Left lung (tissue), 14 donors: ENCODE data around the gene MCEMP1. TPM values are rescaled to one million over a fixed set of nuclear protein-coding genes. Genes with fewer than 3 reads are reported as not detected.

Source experiments
- ATAC-seq: fragments of 200-7000 bp; cut with Tn5 transposase; one replicate; pipeline ENCODE4 v1.9.1; 2020; ENCODE audit warnings: moderate library complexity
- DNase-seq, 4 donors: peaks; one replicate each; pipeline ENCODE4 v3.0.0-alpha.2; 2013 to 2020
- H3K27ac ChIP-seq, 2 donors: fragments of 200-600 bp; sonication (generic) in 1 of 2; one replicate each; pipeline versions ENCODE4 v1.5.0 to v1.8.0; 2020 to 2021
- H3K27me3 ChIP-seq, 2 donors: fragments of 200-600 bp; sonication (generic) in 1 of 2; one replicate each; pipeline versions ENCODE4 v1.5.0 to v1.8.0; 2020 to 2021
- H3K36me3 ChIP-seq, 2 donors: fragments of 200-600 bp; sonication (generic) in 1 of 2; one replicate each; pipeline versions ENCODE4 v1.5.0 to v1.8.0; 2020 to 2021
- H3K4me1 ChIP-seq, 2 donors: fragments of 200-600 bp; one replicate each; pipeline ENCODE4 v1.8.0; 2021
- H3K4me3 ChIP-seq, 2 donors: fragments of 200-600 bp; sonication (generic) in 1 of 2; one replicate each; pipeline versions ENCODE4 v1.5.0 to v1.8.0; 2020 to 2021; ENCODE audit warnings: mild to moderate bottlenecking in 1 of 2
- H3K9me3 ChIP-seq, 2 donors: fragments of 200-600 bp; sonication (generic) in 1 of 2; one replicate each; pipeline versions ENCODE4 v1.5.0 to v1.8.0; 2020 to 2021
- CTCF ChIP-seq, 2 donors: fragments of 200-600 bp; sonication (generic) in 1 of 2; IDR thresholded peaks; one replicate each; pipeline versions ENCODE4 v1.5.0 to v1.8.0; 2021; ENCODE audit warnings: antibody characterized with exemption in 2 of 2
- intact Hi-C, 2 donors: fragments of 100-400 bp; cut with DNase I; formaldehyde crosslinking; loops; one replicate each; pipeline versions ENCODE4 v1.11.2 to v1.14.2; 2022
- long read RNA-seq, 12 donors: library from polyadenylated mRNA in 2 of 12; unstranded in 2 of 12; transcript quantifications; one replicate each; pipeline ENCODE4 v2.0.0 and lab custom pipeline, GENCODE V29; 2019 to 2026
- polyA plus RNA-seq, 6 donors: library from polyadenylated mRNA; unstranded; fragments of 120-200 nt; gene quantifications; one replicate each; pipeline ENCODE4 v1.2.1, GENCODE V29; 2013; ENCODE audit not compliant: insufficient read length in 6 of 6
- total RNA-seq, 2 donors: library from RNA; stranded (reverse); fragmentation: NEBNext Ultra II Directional; extraction: Animal tissue kit (Norgen Biotek cat#: 25700); gene quantifications; one replicate each; pipeline ENCODE4 v1.2.1, GENCODE V29; 2021
- donor health status: DM: no; HTN: yes; CAD: no.
- donor health status: DM: no; HTN: no; CAD: no.

Gene MCEMP1
- total RNA-seq (100 to 1,000 TPM in 1 of 2 donors, 10 to 100 TPM in 1; 26.4 to 112 TPM), polyA plus RNA-seq (under 1 TPM; 0.32 to 0.90 (median 0.52) TPM)
- long read RNA-seq, donor 1: 0 reads
- long read RNA-seq, donor 2: 0 reads
- long read RNA-seq, donor 3, partial matches to known transcripts: 0 of 1 reads
- long read RNA-seq, donor 3, other reads (novel, unspliced or antisense): 0 of 1 reads
- long read RNA-seq, donor 4, transcript MCEMP1-201 (7 exons, 1,730 nt): major isoform, 36 of 39 reads
- long read RNA-seq, donor 4, partial matches to known transcripts: 1 of 39 reads
- long read RNA-seq, donor 4, other reads (novel, unspliced or antisense): 2 of 39 reads
- long read RNA-seq, donor 5, partial matches to known transcripts: 0 of 2 reads
- long read RNA-seq, donor 5, other reads (novel, unspliced or antisense): 0 of 2 reads
- long read RNA-seq, donor 6: 0 reads
- long read RNA-seq, donor 7: 0 reads
- long read RNA-seq, donor 8, partial matches to known transcripts: 0 of 1 reads
- long read RNA-seq, donor 8, other reads (novel, unspliced or antisense): 0 of 1 reads
- long read RNA-seq, donor 9: 0 reads
- long read RNA-seq, donor 10, transcript MCEMP1-201 (7 exons, 1,730 nt): major isoform, 279 of 317 reads
- long read RNA-seq, donor 10, partial matches to known transcripts: 19 of 317 reads
- long read RNA-seq, donor 10, other reads (novel, unspliced or antisense): 18 of 317 reads
- long read RNA-seq, donor 11: 0 reads
- long read RNA-seq, donor 12, partial matches to known transcripts: 0 of 1 reads
- long read RNA-seq, donor 12, other reads (novel, unspliced or antisense): 0 of 1 reads

- H3K36me3 ChIP-seq: peaks cover 0 to 10% of the 10 kb centered on the region in 2 donors
- H3K4me3 ChIP-seq: peak within 1 kb of the TSS in 1 of 2 donors; percentile 96
- TF ChIP-seq CTCF (IDR thresholded peaks at IDR 0.05): no peak
- DNase-seq: peak in 1 of 4 donors; percentile 90
- H3K9me3 ChIP-seq: peaks cover 0 to 1% of the 10 kb centered on the region in 2 donors
- ATAC-seq: no peak
- intact Hi-C loops: no loop called here
- H3K27ac ChIP-seq: peak within 1 kb of the TSS in 1 of 2 donors; percentile 98
- H3K4me1 ChIP-seq: peaks cover 0 to 37% of the 10 kb centered on the region in 2 donors
- H3K27me3 ChIP-seq: peaks cover 0 to 41% of the 10 kb centered on the region in 2 donors
Observed at GRCh38 chr19:7676854-7677253, at the start of gene MCEMP1. TSS of gene MCEMP1 (plus strand) at chr19:7677090. CDS start at chr19:7677121, 31 bp downstream.

GRCh38 chr19:7627166-7627565 is 49.7 kb upstream of the MCEMP1 start:
- H3K36me3 ChIP-seq: peaks cover 0 to 57% of the 10 kb centered on the region in 2 donors
- H3K27ac ChIP-seq: no peak overlapping the region
- intact Hi-C loops: no loop called here
- no peaks in the 10 kb centered on the region for H3K9me3 ChIP-seq
- peaks cover 14 to 33% of the 10 kb centered on the region in 2 donors for H3K4me1 ChIP-seq
- no peak for ATAC-seq
- TF ChIP-seq CTCF (IDR thresholded peaks at IDR 0.05): no peak
- no peaks in the 10 kb centered on the region for H3K27me3 ChIP-seq
- DNase-seq: peak in 1 of 4 donors; percentile 48
- no peak overlapping the region for H3K4me3 ChIP-seq

GRCh38 chr19:7628589-7629311 is 48.1 kb upstream of the MCEMP1 start:
- H3K9me3 ChIP-seq: no peaks in the 10 kb centered on the region
- DNase-seq: no peak
- ATAC-seq: no peak
- H3K36me3 ChIP-seq: peaks cover 0 to 49% of the 10 kb centered on the region in 2 donors
- peak overlapping the region; percentile 75 to 96 for H3K4me3 ChIP-seq
- H3K27ac ChIP-seq: peak overlapping the region; percentile 41 to 86
- TF ChIP-seq CTCF (IDR thresholded peaks at IDR 0.05): no peak
- no peaks in the 10 kb centered on the region for H3K27me3 ChIP-seq
- H3K4me1 ChIP-seq: peaks cover 14 to 33% of the 10 kb centered on the region in 2 donors
- intact Hi-C loops: no loop called here

GRCh38 chr19:7629347-7630054 is 47.4 kb upstream of the MCEMP1 start, which contains the start of the genes PET100 and XAB2:
TSS of gene PET100 (plus strand) at chr19:7629793. CDS start at chr19:7629834, 41 bp downstream.
TSS of gene XAB2 (minus strand) at chr19:7629545. CDS start at chr19:7629527, 18 bp downstream.
- no peak for TF ChIP-seq CTCF (IDR thresholded peaks at IDR 0.05)
- H3K9me3 ChIP-seq: no peaks in the 10 kb centered on the region
- intact Hi-C loops: no loop called here
- H3K4me3 ChIP-seq: peak within 1 kb of the TSS; percentile 75 to 96
- ATAC-seq: peak; percentile 99
- peaks cover 0 to 42% of the 10 kb centered on the region in 2 donors for H3K36me3 ChIP-seq
- peaks cover 14 to 33% of the 10 kb centered on the region in 2 donors for H3K4me1 ChIP-seq
- peak; percentile 92 to 99 (median 98) for DNase-seq
- H3K27me3 ChIP-seq: no peaks in the 10 kb centered on the region
- peak within 1 kb of the TSS; percentile 65 to 86 for H3K27ac ChIP-seq
